HT1080 (cell line): Measurements from ENCODE around the gene ANKRD34A. TPM values are rescaled to one million over a fixed set of nuclear protein-coding genes. Genes with fewer than 3 reads are reported as not detected.

ENCODE experiments used
- DNase-seq: peaks from one replicate; pipeline ENCODE4 v3.0.0-alpha.2; 2015; ENCODE audit warnings: low read depth
- total RNA-seq: library from RNA; depleted of rRNA; stranded (reverse); fragments of >200 nt; shearing (Covaris generic); gene quantifications from 2 replicates; pipeline ENCODE4 v1.2.3, GENCODE V29; 2014

ANKRD34A gene
- total RNA-seq, 1 experiment from 2014 or later: 1.1 TPM

GRCh38 chr1:145991735-145992412 lies 27.5 kb upstream of the ANKRD34A start:
- DNase-seq: no peak

DNA sequence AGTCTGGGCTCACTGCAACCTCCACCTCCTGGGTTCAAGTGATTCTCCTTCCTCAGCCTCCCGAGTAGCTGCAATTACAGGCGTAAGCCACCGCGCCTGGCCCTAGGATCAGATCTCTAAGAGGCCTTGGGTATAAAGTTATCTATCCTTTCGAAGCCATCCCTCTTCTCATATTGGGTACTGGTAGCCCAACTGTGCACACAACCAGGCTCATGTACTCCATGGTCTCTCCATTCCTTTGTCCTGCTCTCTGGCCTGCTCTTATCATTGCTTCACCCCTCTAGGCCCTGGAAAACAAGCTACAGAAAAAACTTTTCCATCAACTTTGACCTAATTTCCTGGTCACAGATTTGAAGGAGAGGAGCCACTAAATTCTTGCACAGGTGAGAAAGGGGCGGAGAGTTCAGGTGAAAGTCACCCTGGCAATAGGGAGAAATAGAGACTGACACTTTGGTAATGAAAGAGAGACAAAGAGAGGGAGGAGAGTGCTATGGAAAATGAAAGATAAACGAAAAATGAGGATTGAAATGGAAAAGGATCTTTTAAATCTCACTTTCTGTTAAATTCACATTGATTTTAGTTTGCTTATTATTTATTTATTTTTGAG lies 26.0 kb upstream of the ANKRD34A start:
- DNase-seq: no peak

- no peak for DNase-seq
These were observed 24.4 kb upstream of the ANKRD34A start for GRCh38 chr1:145988773-145989172.

DNA sequence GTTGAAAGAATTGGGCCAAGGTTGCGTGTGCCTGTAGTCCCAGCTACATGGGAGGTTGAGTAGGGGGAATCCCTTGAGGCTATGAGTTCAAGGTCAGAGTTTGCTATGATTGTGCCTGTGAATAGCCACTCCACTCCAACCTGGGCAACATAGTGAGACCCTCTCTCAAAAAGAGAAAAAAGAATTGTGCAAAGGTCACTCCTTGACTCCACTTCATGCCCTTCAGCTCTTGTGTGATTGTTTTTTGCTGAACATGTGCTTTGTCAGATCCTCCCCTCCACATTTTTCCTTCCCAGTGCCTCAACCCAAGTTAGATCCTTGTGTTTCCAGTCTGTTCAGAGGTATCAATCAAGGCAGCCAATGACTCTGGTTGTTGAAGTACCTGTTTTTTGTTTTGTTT lies 23.6 kb upstream of the ANKRD34A start:
- DNase-seq: no peak

GRCh38 chr1:145986551-145986950 lies 22.2 kb upstream of the ANKRD34A start:
- no peak for DNase-seq

DNA sequence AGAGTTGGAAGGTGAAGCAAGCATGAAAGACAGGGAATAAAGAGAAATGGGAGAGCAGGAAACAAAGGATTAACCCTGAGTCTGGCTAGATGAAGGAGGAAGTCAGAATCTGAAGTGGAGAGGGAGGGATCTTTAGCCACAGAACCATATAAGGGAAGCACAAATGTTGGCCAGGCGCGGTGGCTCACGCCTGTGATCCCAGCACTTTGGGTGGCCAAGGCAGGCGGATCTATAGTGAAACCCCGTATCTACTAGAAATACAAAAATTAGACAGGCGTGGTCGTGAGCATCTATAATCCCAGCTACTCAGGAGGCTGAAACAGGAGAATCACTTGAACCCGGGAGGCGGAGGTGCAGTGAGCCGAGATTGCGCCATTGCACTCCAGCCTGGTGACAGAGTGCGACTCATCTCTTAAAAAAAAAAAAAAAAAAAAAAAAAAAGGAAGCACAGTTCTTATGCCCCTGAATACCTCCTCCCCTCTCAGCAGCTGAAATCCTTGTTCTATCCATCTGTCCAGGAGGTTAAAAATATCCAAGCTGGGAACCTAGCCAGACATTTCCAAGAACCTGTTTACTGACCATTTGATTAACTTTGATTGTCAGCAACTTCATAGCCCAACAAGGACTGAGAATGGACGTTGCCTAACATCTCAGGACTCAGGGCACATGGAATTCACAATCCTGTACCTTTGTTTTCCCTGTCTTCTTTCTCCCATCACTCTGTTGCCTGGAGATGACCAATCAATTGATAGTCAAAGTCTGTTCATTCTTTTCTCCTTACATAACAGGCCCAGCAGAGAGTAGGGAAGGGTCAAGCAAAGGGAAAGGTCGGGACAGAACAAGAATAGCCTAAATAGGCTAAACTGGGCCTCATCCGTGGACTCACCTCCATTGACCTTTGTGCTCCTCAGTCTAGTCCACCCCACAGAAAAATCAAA lies 21.4 kb upstream of the ANKRD34A start:
- DNase-seq: peak; percentile 82

DNA sequence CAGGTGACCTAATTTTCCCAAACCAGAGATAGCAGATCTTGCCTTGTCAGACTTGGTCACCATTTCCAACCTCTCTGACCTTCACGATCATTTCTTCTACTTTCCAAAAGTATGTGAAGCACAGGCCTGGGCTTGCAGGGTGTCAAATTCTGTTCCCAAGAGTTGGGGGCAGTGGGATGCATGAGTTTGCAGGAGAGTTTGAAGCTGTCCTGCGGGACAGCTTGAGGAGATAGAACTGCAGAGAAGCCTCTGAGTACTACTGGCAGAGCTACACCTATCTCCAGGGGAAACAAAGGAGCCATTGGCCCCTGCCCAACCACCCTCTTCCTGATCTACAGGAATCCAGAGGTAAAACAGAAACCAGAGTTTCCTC lies 20.7 kb upstream of the ANKRD34A start:
- no peak for DNase-seq

- no peak for DNase-seq
These were observed 19.8 kb upstream of the ANKRD34A start for GRCh38 chr1:145983960-145984830.

DNA sequence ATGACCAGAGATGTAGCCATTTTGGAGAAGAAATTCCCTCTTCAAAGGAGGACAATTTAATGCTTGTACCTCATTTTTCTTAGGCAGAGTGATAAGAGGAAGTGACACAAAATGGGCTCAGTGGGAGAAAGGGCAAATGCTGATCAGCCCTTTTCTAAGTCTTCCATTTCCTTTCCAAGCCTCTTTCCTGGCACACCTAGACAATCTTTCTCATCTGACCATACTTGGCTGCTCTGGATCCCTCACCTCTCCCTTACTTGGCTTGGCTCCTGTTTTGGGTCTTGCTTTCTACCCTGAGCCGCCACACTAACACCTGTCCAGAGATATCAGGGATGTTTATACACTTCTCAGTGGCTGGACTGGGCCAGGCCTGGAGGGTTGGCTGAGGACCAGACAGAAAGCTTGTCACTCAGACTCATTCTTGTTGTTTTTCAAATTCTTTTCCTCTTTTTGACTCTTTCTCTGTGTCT lies 18.9 kb upstream of the ANKRD34A start:
- no peak for DNase-seq

GRCh38 chr1:145982010-145982723 lies 17.8 kb upstream of the ANKRD34A start:
- DNase-seq: no peak

DNA sequence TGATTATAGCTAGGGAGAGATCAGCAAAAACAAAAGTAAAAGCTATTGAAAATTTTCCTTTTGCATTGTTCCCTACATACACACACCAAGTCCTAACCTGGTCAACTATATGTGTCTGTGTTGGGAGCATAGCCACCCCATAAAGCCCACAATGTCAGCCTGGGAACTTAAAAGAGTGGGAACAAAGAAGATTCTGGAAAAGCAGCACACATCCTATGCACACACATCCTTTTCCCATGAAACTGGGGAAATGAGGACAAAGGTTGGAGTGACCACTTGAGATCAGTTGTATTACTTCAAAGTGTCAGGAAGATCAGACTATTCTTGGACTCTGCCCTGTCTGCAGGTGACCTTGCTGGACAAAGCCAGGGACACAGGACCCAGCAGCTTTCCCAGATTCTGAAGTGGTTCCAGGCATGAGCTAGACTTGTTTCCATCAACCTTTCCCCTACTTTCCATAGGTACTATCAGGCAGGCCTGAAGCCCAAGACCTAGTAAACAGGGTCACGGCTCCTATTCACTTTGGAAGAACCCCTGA lies 16.2 kb upstream of the ANKRD34A start:
- no peak for DNase-seq

GRCh38 chr1:145979746-145980456 lies 15.5 kb upstream of the ANKRD34A start:
- DNase-seq: peak; percentile 50

DNA sequence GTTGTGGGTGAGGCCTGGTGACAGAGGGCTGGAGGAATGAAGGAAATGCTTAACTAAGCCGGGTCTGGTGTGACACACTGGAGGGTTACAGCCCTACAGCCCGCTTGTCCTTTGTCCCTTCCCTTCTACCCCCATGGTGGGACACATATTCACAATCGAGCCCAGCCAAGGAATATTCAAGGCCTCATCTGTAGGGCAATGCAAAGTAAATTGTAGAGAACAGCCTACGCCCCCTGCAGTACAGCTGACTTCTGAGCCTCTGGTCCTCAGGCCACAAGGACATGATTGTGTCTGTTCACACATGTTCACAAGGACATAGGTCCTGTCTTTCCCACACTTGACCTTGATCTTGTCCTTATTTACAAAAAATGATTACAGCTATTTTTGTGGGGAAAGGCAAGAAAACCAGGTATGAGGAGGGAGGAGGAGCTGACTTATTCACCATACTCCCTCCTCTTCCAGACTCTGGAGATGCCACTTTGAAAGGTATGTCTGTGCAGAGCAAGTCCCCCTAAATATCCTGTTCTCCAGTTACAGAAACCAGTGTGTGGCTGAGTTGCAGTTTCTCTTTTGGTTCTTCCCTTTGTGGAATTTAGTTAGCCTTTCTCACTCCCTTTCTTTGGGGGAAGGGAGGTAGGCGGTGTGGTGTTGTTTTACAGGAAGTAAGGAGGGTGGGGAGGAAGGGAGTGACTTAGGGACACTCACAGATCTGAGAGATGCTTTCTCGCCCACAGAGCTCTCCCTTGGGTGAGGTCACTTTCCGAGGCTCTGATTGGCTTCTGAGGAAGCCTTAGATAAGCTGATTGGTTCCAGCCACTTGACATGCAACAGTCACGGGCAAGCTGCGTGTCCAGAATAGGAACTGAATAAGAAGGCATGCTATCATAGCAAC lies 14.7 kb upstream of the ANKRD34A start:
- peak; percentile 100 for DNase-seq

GRCh38 chr1:145978471-145978853 lies 14.1 kb upstream of the ANKRD34A start:
- DNase-seq: no peak

GRCh38 chr1:145977486-145978470 lies 13.4 kb upstream of the ANKRD34A start:
- peak; percentile 83 for DNase-seq

DNA sequence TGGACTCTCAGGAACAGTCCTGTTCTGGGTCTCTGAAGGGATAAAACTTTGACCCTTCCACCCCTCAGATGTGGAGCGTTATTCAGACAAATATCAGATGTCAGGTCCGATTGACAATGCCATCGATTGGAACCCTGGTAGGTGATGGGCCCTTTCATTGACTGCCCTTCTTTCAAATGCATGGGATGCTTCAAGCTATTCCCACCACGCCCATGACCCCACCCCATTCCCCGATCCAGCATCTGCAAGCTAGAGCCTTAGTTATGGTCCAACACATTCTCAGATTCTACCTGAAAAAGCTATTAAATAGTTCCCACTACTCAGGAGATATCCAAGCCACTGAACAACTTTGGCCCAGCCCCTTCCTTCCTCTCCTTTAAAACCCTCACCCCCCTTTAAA lies 12.6 kb upstream of the ANKRD34A start:
- DNase-seq: no peak

DNA sequence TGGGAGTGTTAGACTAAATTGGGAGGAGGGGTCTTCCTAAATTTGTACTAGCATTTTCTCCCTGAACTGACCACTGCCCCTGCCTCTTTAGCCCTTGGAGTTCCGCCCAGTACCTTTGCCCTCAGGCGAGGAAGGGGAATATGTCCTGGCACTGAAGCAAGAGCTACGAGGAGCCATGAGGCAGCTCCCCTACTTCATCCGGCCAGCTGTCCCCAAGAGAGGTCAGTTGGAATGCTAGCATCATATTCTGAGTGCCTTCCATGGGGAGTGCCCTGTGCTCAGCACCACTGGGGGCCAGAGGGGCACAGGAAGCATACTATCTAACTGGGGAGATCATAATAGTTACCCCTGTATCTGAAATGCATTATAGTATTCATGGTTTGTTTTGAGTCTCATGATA lies 10.8 kb upstream of the ANKRD34A start:
- no peak for DNase-seq
